ENCODE results near the gene DNMBP.
"Not testable (repeated sequence)": the region's sequence is repeated elsewhere in the genome, so short reads cannot be mapped to it uniquely, and the experiment has no call there.

The DNMBP gene

GRCh38 chr10:99853655-99854054 is 156.1 kb downstream of the DNMBP start:
- DNase-seq, result no peak

GRCh38 chr10:99852481-99853213 is 157.1 kb downstream of the DNMBP start:
- no peak for DNase-seq

- DNase-seq, result no peak
Measured at GRCh38 chr10:99851825-99852224, 157.9 kb downstream of the DNMBP start.

- DNase-seq, result no peak
Measured at GRCh38 chr10:99850767-99851340, 158.9 kb downstream of the DNMBP start.

GRCh38 chr10:99850021-99850766 is 159.6 kb downstream of the DNMBP start:
- no peak for DNase-seq

- no peak for DNase-seq
Measured at GRCh38 chr10:99849536-99849935, 160.2 kb downstream of the DNMBP start.

- no peak for DNase-seq
Measured at GRCh38 chr10:99849057-99849456, 160.7 kb downstream of the DNMBP start.

GRCh38 chr10:99845837-99846382 is 163.8 kb downstream of the DNMBP start:
- peak; percentile 79 for DNase-seq

GRCh38 chr10:99844433-99844955 is 165.3 kb downstream of the DNMBP start:
- no peak for DNase-seq

- DNase-seq, result no peak
Measured at GRCh38 chr10:99843310-99843709, 166.4 kb downstream of the DNMBP start.

- DNase-seq, result no peak
Measured at GRCh38 chr10:99841746-99842145, 168.0 kb downstream of the DNMBP start.

- DNase-seq, result not testable (repeated sequence)
Measured at GRCh38 chr10:99840859-99841258, 168.9 kb downstream of the DNMBP start.

- DNase-seq, result no peak
Measured at GRCh38 chr10:99836711-99837110, 173.0 kb downstream of the DNMBP start.

- DNase-seq, result no peak
Measured at GRCh38 chr10:99835947-99836346, 173.8 kb downstream of the DNMBP start.

GRCh38 chr10:99834410-99834809 is 175.3 kb downstream of the DNMBP start:
- DNase-seq, result no peak

- DNase-seq, result no peak
Measured at GRCh38 chr10:99832439-99832838, 177.3 kb downstream of the DNMBP start.

- no peak for DNase-seq
Measured at GRCh38 chr10:99828464-99828863, 181.3 kb downstream of the DNMBP start.

GRCh38 chr10:99827936-99828335 is 181.8 kb downstream of the DNMBP start:
- no peak for DNase-seq
